HepG2 (cell line): Measurements from ENCODE around the gene PTPN12.

Experiments
- MTA3 ChIP-seq: sonication (generic); formaldehyde crosslinking; IDR thresholded peaks from 2 replicates; pipeline ENCODE4 v1.4.0; 2020; ENCODE audit warnings: missing genetic modification reagents
- ZNF274 ChIP-seq: sonication (generic); formaldehyde crosslinking; IDR thresholded peaks from 2 replicates; pipeline ENCODE4 v1.5.1; 2020; ENCODE audit warnings: mild to moderate bottlenecking, missing genetic modification reagents
- ZNF558 ChIP-seq: sonication (generic); formaldehyde crosslinking; IDR thresholded peaks from 2 replicates; pipeline ENCODE4 v1.9.0; 2022; ENCODE audit warnings: mild to moderate bottlenecking, missing genetic modification reagents, borderline replicate concordance
- ZNF792 ChIP-seq: IDR thresholded peaks from 2 replicates; pipeline ENCODE4 v1.6.1; 2016
- TF ChIP-seq, protein P1 (sequence below): sonication (generic); formaldehyde crosslinking; IDR thresholded peaks from 2 replicates; pipeline ENCODE4 v1.5.0; 2020; ENCODE audit warnings: missing genetic modification reagents, mild to moderate bottlenecking, borderline replicate concordance
- TF ChIP-seq, protein P2 (sequence below): sonication (generic); formaldehyde crosslinking; IDR thresholded peaks from 2 replicates; pipeline ENCODE4 v1.4.0; 2020; ENCODE audit warnings: missing genetic modification reagents
- TF ChIP-seq, protein P3 (sequence below): sonication (generic); formaldehyde crosslinking; IDR thresholded peaks from 2 replicates; pipeline ENCODE4 v1.4.0; 2020; ENCODE audit warnings: missing genetic modification reagents

DNA sequence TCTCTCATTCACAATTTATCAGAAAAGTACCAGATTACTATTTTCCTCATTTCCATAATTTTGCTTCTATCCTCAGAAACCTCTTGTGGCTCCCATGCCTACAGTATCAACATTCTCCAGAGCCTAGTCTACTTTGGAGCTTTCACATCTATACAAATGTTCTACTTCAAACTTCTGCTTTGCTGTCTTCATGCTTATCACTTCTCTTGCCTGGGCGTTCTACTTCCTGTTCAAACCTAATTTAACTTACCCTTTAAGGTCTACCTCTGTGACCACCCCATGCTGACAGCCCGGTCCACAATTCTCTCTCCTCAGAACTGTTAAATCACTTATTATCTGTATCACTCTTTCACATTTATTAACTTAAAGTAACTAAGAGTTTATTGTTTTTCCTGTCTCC is 6.1 kb upstream of the PTPN12 start:
- no peak for TF ChIP-seq MTA3 (CRISPR knock-in tag)
- no peak for TF ChIP-seq ZNF558 (CRISPR knock-in tag)
- TF ChIP-seq, protein P1, sequence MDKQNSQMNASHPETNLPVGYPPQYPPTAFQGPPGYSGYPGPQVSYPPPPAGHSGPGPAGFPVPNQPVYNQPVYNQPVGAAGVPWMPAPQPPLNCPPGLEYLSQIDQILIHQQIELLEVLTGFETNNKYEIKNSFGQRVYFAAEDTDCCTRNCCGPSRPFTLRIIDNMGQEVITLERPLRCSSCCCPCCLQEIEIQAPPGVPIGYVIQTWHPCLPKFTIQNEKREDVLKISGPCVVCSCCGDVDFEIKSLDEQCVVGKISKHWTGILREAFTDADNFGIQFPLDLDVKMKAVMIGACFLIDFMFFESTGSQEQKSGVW (CRISPR knock-in tag) = no peak
- TF ChIP-seq ZNF274 (CRISPR knock-in tag) = no peak
- no peak for TF ChIP-seq ZNF792 (CRISPR knock-in tag)
- TF ChIP-seq, protein P2, sequence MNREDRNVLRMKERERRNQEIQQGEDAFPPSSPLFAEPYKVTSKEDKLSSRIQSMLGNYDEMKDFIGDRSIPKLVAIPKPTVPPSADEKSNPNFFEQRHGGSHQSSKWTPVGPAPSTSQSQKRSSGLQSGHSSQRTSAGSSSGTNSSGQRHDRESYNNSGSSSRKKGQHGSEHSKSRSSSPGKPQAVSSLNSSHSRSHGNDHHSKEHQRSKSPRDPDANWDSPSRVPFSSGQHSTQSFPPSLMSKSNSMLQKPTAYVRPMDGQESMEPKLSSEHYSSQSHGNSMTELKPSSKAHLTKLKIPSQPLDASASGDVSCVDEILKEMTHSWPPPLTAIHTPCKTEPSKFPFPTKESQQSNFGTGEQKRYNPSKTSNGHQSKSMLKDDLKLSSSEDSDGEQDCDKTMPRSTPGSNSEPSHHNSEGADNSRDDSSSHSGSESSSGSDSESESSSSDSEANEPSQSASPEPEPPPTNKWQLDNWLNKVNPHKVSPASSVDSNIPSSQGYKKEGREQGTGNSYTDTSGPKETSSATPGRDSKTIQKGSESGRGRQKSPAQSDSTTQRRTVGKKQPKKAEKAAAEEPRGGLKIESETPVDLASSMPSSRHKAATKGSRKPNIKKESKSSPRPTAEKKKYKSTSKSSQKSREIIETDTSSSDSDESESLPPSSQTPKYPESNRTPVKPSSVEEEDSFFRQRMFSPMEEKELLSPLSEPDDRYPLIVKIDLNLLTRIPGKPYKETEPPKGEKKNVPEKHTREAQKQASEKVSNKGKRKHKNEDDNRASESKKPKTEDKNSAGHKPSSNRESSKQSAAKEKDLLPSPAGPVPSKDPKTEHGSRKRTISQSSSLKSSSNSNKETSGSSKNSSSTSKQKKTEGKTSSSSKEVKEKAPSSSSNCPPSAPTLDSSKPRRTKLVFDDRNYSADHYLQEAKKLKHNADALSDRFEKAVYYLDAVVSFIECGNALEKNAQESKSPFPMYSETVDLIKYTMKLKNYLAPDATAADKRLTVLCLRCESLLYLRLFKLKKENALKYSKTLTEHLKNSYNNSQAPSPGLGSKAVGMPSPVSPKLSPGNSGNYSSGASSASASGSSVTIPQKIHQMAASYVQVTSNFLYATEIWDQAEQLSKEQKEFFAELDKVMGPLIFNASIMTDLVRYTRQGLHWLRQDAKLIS (CRISPR knock-in tag) = no peak
- TF ChIP-seq, protein P3, sequence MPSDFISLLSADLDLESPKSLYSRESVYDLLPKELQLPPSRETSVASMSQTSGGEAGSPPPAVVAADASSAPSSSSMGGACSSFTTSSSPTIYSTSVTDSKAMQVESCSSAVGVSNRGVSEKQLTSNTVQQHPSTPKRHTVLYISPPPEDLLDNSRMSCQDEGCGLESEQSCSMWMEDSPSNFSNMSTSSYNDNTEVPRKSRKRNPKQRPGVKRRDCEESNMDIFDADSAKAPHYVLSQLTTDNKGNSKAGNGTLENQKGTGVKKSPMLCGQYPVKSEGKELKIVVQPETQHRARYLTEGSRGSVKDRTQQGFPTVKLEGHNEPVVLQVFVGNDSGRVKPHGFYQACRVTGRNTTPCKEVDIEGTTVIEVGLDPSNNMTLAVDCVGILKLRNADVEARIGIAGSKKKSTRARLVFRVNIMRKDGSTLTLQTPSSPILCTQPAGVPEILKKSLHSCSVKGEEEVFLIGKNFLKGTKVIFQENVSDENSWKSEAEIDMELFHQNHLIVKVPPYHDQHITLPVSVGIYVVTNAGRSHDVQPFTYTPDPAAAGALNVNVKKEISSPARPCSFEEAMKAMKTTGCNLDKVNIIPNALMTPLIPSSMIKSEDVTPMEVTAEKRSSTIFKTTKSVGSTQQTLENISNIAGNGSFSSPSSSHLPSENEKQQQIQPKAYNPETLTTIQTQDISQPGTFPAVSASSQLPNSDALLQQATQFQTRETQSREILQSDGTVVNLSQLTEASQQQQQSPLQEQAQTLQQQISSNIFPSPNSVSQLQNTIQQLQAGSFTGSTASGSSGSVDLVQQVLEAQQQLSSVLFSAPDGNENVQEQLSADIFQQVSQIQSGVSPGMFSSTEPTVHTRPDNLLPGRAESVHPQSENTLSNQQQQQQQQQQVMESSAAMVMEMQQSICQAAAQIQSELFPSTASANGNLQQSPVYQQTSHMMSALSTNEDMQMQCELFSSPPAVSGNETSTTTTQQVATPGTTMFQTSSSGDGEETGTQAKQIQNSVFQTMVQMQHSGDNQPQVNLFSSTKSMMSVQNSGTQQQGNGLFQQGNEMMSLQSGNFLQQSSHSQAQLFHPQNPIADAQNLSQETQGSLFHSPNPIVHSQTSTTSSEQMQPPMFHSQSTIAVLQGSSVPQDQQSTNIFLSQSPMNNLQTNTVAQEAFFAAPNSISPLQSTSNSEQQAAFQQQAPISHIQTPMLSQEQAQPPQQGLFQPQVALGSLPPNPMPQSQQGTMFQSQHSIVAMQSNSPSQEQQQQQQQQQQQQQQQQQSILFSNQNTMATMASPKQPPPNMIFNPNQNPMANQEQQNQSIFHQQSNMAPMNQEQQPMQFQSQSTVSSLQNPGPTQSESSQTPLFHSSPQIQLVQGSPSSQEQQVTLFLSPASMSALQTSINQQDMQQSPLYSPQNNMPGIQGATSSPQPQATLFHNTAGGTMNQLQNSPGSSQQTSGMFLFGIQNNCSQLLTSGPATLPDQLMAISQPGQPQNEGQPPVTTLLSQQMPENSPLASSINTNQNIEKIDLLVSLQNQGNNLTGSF (CRISPR knock-in tag) = no peak
